HepG2 (cell line): Measurements from ENCODE around the gene DUS1L. TPM values are rescaled to one million over a fixed set of nuclear protein-coding genes. Genes with fewer than 3 reads are reported as not detected.

Source experiments
- ARNTL ChIP-seq: sonication (generic); formaldehyde crosslinking; IDR thresholded peaks from 2 replicates; pipeline ENCODE4 v1.4.0; 2020; ENCODE audit warnings: mild to moderate bottlenecking, missing genetic modification reagents
- BCLAF1 ChIP-seq: fragments of 450-650 bp; IDR thresholded peaks from 2 replicates; pipeline ENCODE4 v1.6.1; 2017; ENCODE audit warnings: mild to moderate bottlenecking
- BRD4 ChIP-seq: sonication (generic); formaldehyde crosslinking; IDR thresholded peaks from 2 replicates; pipeline ENCODE4 v1.4.0; 2020; ENCODE audit warnings: missing genetic modification reagents
- CC2D1A ChIP-seq: sonication (generic); formaldehyde crosslinking; IDR thresholded peaks from 2 replicates; pipeline ENCODE4 v1.8.1; 2023; ENCODE audit warnings: mild to moderate bottlenecking, missing genetic modification reagents
- CHCHD3 ChIP-seq: sonication (generic); formaldehyde crosslinking; IDR thresholded peaks from 2 replicates; pipeline ENCODE4 v1.8.0; 2022; ENCODE audit warnings: mild to moderate bottlenecking, missing genetic modification reagents, moderate library complexity
- DDIT3 ChIP-seq: sonication (generic); formaldehyde crosslinking; IDR thresholded peaks from 2 replicates; pipeline ENCODE4 v1.4.0; 2020; ENCODE audit warnings: mild to moderate bottlenecking, missing genetic modification reagents
- HNRNPLL ChIP-seq: fragments of 200-400 bp; formaldehyde crosslinking; IDR thresholded peaks from 2 replicates; pipeline ENCODE4 v1.6.1; 2017; ENCODE audit warnings: mild to moderate bottlenecking, low read depth, low read length; ENCODE audit not compliant: poor library complexity, severe bottlenecking
- IRF9 ChIP-seq: sonication (generic); formaldehyde crosslinking; IDR thresholded peaks from 2 replicates; pipeline ENCODE4 v1.8.0; 2022; ENCODE audit warnings: missing genetic modification reagents, mild to moderate bottlenecking, borderline replicate concordance
- JDP2 ChIP-seq: sonication (generic); formaldehyde crosslinking; IDR thresholded peaks from 2 replicates; pipeline ENCODE4 v1.8.1; 2022; ENCODE audit warnings: missing genetic modification reagents, borderline replicate concordance
- JUN ChIP-seq: sonication (generic); formaldehyde crosslinking; IDR thresholded peaks from 2 replicates; pipeline ENCODE4 v1.4.0; 2020; ENCODE audit warnings: mild to moderate bottlenecking, missing genetic modification reagents
- MAX ChIP-seq: IDR thresholded peaks from 2 replicates; pipeline ENCODE4 v1.6.1; 2012; ENCODE audit warnings: inconsistent platforms
- MEIS1 ChIP-seq: sonication (generic); formaldehyde crosslinking; IDR thresholded peaks from 2 replicates; pipeline ENCODE4 v1.9.0; 2021; ENCODE audit warnings: mild to moderate bottlenecking, missing genetic modification reagents, moderate library complexity, borderline replicate concordance
- MYC ChIP-seq: sonication (generic); formaldehyde crosslinking; IDR thresholded peaks from 2 replicates; pipeline ENCODE4 v1.9.0; 2021; ENCODE audit warnings: missing genetic modification reagents, borderline replicate concordance
- PHF21A ChIP-seq: sonication (generic); formaldehyde crosslinking; IDR thresholded peaks from 2 replicates; pipeline ENCODE4 v1.5.0; 2020; ENCODE audit warnings: mild to moderate bottlenecking, missing genetic modification reagents
- POLR2A ChIP-seq, 2 experiments: IDR thresholded peaks; 2 replicates each; pipeline ENCODE4 v1.6.1; 2011; ENCODE audit warnings: low read depth in 2 of 2, low read length in 2 of 2, mild to moderate bottlenecking in 1 of 2, moderate library complexity in 1 of 2; ENCODE audit not compliant: insufficient read depth in 1 of 2
- RNF2 ChIP-seq: fragments of 450-650 bp; conservative IDR thresholded peaks from 2 replicates; pipeline ENCODE4 v1.6.1; 2016; ENCODE audit warnings: low read depth
- SRY ChIP-seq: sonication (generic); formaldehyde crosslinking; IDR thresholded peaks from 2 replicates; pipeline ENCODE4 v1.8.0; 2022; ENCODE audit warnings: mild to moderate bottlenecking, missing genetic modification reagents
- THAP7 ChIP-seq: sonication (generic); formaldehyde crosslinking; IDR thresholded peaks from 2 replicates; pipeline ENCODE4 v1.8.1; 2023; ENCODE audit warnings: mild to moderate bottlenecking, missing genetic modification reagents
- ZNF34 ChIP-seq: sonication (generic); formaldehyde crosslinking; IDR thresholded peaks from 2 replicates; pipeline ENCODE4 v1.4.0; 2020; ENCODE audit warnings: mild to moderate bottlenecking, missing genetic modification reagents, borderline replicate concordance
- ZNF430 ChIP-seq: sonication (generic); formaldehyde crosslinking; IDR thresholded peaks from 2 replicates; pipeline ENCODE4 v1.9.0; 2021; ENCODE audit warnings: mild to moderate bottlenecking, missing genetic modification reagents
- ZNF564 ChIP-seq: sonication (generic); formaldehyde crosslinking; IDR thresholded peaks from 2 replicates; pipeline ENCODE4 v1.8.1; 2023; ENCODE audit warnings: mild to moderate bottlenecking, missing genetic modification reagents
- ZNF605 ChIP-seq: sonication (generic); formaldehyde crosslinking; IDR thresholded peaks from 2 replicates; pipeline ENCODE4 v1.8.0; 2022; ENCODE audit warnings: mild to moderate bottlenecking, missing genetic modification reagents
- ZNF788 ChIP-seq: sonication (generic); formaldehyde crosslinking; IDR thresholded peaks from 2 replicates; pipeline ENCODE4 v1.5.0; 2020; ENCODE audit warnings: mild to moderate bottlenecking, missing genetic modification reagents, borderline replicate concordance
- ZZZ3 ChIP-seq: sonication (generic); formaldehyde crosslinking; IDR thresholded peaks from 2 replicates; pipeline ENCODE4 v1.4.0; 2020; ENCODE audit warnings: missing genetic modification reagents, mild to moderate bottlenecking, borderline replicate concordance
- polyA plus RNA-seq, 8 experiments: library from polyadenylated mRNA; depleted of rRNA in 3 of 8; stranded (reverse) in 7 of 8; unstranded in 1 of 8; fragments of >200 nt; fragmentation: Illumina TruSeq in 4 of 8; extraction: Trizol in 4 of 8; gene quantifications; 2 replicates each; pipeline versions ENCODE4 v1.2.1 to v1.2.3, GENCODE V29; 2011 to 2016; ENCODE audit warnings: low read depth in 4 of 8, missing spikeins in 1 of 8, mixed read lengths in 1 of 8; ENCODE audit not compliant: insufficient read depth in 1 of 8
- total RNA-seq, 5 experiments: library from RNA; depleted of rRNA; stranded (reverse); fragments of >200 nt; fragmentation: Illumina TruSeq; extraction: Trizol; gene quantifications; 2 replicates each; pipeline ENCODE4 v1.2.3, GENCODE V29; 2016; ENCODE audit warnings: low read depth in 1 of 5

The DUS1L gene
- total and polyA plus RNA-seq, 2 of the 13 experiments (the other 11 are each of a cell fraction or from before 2014, with no cell fraction given) = 81.0 to 109 TPM

GRCh38 chr17:82064433-82065192 is 991 bp downstream of the DUS1L start (continued):
- TF ChIP-seq DDIT3 (CRISPR knock-in tag) (no peak), MEIS1 (CRISPR knock-in tag) (no peak), THAP7 (CRISPR knock-in tag) (peak; percentile 61; the same call in 1 of the 2 replicates), RNF2 (peak; percentile 60; the same call in 1 of the 2 replicates), MAX (peak; percentile 87), MYC (peak; percentile 71; the same call in 1 of the 2 replicates), ZNF564 (CRISPR knock-in tag) (peak; percentile 10; the same call in 1 of the 2 replicates), ZNF788 (CRISPR knock-in tag) (peak; percentile 57; the same call in 1 of the 2 replicates), HNRNPLL (peak; percentile 33), JUN (CRISPR knock-in tag) (no peak), IRF9 (CRISPR knock-in tag) (peak; percentile 50; the same call in 1 of the 2 replicates), PHF21A (no peak), ZNF34 (no peak), SRY (CRISPR knock-in tag) (0 out of 2 replicates have a peak, but pooled peaks have one; percentile 26), JDP2 (CRISPR knock-in tag) (no peak), POLR2A (IDR thresholded peaks at IDR 0.05; ENCODE audit: insufficient read depth in 1 of 2, low read depth in 2 of 2, low read length in 2 of 2) (peak in 1 of 2 experiments; percentile 58; a peak in 2 of 4 replicates), ZZZ3 (CRISPR knock-in tag) (0 out of 2 replicates have a peak, but pooled peaks have one; percentile 53), ARNTL (CRISPR knock-in tag) (no peak), CHCHD3 (CRISPR knock-in tag) (0 out of 2 replicates have a peak, but pooled peaks have one; percentile 85), CC2D1A (0 out of 2 replicates have a peak, but pooled peaks have one; percentile 9), ZNF430 (CRISPR knock-in tag) (0 out of 2 replicates have a peak, but pooled peaks have one; percentile 18), ZNF605 (peak; percentile 79), BRD4 (CRISPR knock-in tag) (0 out of 2 replicates have a peak, but pooled peaks have one; percentile 40), BCLAF1 (no peak)
